GM11168 (cell line): ENCODE data around the gene TBC1D22A.

Experiments used
- in situ Hi-C: fragments of 300-500 bp; cut with MboI; formaldehyde crosslinking; loops from one replicate; pipeline ENCODE4 v1.12.0; 2022; ENCODE audit warnings: low sequenced_read_pairs; ENCODE audit not compliant: unreplicated experiment

The TBC1D22A gene

DNA sequence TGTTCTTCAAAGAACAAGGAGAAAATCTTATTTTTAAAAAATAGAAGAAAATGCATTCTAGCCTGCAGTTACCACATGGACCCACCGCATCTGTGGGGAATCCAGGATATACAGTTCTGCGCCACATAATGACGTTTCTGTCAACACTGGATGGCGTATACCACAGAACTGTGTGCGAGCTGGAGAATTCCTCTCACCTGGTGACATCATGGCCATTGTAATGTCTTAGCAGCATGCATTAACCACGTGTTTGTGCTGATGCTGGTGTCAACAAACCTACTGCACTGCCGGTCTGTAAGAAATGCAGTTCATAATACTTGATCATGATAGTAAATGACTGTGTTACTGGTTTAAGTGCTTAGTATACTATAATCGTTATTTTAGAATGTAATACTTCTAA lies 174.7 kb downstream of the TBC1D22A start:
- in situ Hi-C loops, result no loop called here

DNA sequence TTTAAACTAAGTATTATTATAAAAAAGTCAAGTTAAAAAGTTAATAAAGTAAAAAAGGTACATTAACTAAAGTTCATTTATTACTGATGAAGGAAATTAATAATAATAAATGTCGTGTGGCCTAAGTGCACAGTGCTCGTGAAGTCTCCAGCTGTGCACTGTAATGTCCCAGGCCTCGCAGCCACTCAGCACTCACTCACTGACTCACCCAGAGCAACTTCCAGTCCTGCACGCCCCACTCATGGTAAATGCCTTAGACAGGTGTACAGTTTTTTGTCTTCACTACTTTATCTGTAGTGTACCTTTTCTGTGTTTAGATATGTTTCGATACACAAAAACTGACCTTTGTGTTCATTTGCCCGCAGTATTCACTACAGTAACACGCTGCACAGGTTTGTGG lies 175.5 kb downstream of the TBC1D22A start:
- in situ Hi-C loops, result no loop called here

- in situ Hi-C loops, result no loop called here
Measured at GRCh38 chr22:46941968-46942798, 179.7 kb downstream of the TBC1D22A start.

GRCh38 chr22:46942799-46943785 lies 180.6 kb downstream of the TBC1D22A start:
- in situ Hi-C loops, result no loop called here

DNA sequence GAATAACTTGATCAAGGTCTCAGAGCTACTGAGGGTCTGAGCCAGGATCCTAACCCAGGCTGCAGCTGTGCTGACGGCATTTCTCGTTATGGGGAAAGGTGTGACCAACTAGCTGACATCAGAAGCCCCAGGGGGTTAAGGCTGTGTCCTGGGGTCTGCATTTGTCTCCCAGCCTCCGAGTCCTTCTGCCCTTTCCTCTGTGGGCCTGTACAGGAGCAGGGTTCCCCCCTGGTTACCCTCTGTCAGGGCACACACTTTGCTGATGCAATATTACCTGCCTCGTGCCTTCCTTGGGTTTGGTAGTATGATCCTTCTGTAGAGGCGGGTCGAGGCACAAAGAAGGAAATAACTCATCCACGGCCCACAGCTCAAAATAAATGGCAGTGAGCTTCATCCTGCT lies 183.0 kb downstream of the TBC1D22A start:
- in situ Hi-C loops, result no loop called here

DNA sequence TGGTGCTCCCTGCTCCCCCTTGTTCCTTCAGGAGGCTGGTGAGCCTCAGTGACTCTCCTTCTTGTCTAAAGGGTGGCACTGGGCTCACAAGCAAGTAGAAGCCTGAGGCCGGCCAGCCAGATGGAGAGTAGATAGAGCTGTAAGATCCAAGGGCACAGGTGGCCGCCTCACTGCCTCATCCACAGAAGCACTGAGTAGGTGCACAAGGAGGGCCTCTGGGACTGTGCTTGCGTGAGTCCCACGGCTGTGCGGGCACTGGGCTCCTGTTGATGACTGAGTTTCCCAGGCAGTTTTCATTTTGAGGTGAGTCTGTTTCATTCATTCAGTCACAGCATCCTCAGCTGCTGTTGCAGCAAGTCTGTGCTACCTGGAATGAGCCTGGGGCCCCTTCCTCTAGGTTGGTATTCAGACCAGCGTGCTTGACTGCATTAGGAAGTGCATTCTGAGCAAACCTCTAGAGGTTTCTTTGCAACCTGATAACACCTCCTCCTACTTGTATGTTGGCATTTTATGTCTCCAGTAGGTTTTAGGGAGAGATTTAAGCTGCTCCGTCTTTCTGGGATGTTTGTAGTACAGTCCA lies 184.0 kb downstream of the TBC1D22A start:
- in situ Hi-C loops, result no loop called here

DNA sequence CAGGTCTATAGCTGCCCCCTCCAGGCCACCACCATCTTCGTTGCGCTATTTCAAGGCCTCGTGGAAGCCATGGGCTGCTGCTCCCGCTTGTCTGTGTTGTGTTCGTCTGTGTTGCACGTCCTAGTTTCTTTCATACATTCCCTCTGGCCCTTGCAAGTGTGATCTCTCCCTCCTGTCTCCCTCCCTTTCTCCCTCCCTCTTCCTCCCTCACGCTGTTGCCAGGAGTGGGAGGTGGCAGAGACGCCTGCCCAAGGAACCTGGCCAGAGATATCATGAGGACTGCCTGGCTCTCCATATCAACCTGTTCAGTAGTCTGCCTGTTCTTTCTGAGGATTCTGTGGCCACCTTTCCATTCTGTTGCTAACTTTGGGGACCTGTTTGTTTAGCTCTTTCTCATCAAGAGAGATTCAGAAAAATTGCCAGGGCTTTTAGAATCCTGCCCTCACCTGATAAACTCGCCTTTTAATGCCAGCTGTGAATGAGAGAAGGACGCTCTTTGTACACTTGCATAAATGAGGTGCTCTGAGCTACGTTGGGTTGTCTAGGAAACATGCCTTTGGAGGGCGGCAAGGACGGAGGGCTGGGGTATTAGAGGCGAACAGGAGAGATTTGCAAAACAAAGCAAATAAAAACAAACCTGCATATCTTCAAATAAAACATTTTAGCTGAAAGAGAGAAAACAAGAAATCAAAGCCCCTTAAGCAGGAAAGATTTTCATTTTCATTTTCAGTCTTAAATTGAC lies 185.2 kb downstream of the TBC1D22A start:
- in situ Hi-C loops, result no loop called here

- in situ Hi-C loops, result no loop called here
Measured at GRCh38 chr22:46948411-46949144, 186.1 kb downstream of the TBC1D22A start.

DNA sequence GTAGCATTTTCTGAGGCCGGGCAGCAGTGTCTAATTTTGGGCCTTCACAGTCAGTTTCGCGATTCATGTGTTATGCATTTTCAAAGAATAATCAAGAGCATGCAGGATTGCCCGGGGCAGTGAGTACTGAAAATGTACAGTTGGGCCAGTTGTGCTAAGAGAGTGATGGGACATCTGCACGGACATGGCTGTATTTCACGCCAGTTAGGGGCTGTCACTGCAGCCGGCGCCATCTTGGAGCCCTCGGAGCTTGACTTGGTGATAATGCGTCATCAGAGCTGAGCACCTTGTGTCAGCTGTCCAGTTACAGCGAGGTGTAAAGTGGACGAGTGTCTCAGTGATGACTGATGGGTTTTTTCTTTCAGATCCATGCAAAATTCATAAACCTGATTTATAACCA lies 188.9 kb downstream of the TBC1D22A start:
- in situ Hi-C loops, result no loop called here

DNA sequence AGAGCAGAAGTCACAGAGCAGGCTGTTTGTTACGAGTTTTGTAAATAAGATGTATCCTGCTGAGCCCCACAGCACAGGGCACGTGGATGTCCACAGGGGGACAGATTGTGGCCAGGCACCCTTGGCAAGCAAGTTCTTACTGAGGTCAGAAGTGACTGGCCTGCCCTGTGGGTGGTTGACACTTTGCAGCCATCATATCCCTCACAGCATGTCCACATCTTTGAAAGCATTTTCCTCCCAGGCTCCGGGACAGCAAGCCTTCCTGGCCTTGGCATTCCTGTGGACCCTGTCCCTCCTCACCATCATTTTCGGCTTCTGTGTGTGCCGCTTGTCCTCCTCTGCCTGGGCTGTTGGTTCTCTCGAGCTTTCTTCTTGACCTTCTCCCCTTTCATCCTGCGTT lies 189.5 kb downstream of the TBC1D22A start:
- in situ Hi-C loops, result no loop called here

DNA sequence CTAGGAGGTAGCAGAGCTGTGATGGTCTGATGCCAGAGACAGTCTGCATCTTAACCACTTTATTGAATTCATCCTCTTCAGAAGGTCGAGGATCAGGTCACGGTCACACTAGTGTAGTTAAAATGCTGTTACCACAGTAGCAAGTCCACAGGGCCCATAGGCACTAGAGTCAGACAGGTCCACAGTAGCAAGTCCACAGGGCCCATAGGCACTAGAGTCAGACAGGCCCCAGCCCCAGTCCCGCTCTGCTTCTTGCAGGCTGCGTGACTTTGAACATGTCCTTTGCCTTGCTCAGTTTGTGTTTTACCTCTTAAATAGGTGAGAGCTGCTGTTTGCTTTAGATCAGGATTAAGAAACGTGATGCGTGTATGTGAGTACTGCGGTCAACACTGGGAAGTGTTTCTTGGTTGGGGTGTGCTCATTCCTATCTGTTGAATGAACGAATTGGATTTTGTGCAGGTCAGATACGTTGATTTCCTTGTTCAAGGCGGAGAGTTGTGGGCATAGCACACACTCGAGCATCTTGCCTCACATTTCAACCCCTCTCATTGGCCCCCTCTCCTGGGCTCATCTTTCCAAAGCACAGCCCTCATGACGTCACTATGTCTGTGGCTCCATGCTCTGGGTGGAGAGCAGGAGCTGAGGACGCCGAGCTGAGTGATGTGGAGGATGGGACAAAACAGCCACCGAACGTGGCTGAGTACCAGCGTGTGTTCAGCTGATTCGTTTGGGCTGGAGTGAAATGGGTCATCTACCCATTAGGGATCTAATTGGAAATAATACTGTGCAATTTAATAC lies 191.7 kb downstream of the TBC1D22A start:
- in situ Hi-C loops, result no loop called here

GRCh38 chr22:46954781-46955180 lies 192.3 kb downstream of the TBC1D22A start:
- in situ Hi-C loops, result no loop called here

GRCh38 chr22:46956498-46957215 lies 194.2 kb downstream of the TBC1D22A start:
- in situ Hi-C loops, result no loop called here

GRCh38 chr22:46957521-46957920 lies 195.1 kb downstream of the TBC1D22A start:
- in situ Hi-C loops, result no loop called here

- in situ Hi-C loops, result no loop called here
Measured at GRCh38 chr22:46958191-46958590, 195.7 kb downstream of the TBC1D22A start.

DNA sequence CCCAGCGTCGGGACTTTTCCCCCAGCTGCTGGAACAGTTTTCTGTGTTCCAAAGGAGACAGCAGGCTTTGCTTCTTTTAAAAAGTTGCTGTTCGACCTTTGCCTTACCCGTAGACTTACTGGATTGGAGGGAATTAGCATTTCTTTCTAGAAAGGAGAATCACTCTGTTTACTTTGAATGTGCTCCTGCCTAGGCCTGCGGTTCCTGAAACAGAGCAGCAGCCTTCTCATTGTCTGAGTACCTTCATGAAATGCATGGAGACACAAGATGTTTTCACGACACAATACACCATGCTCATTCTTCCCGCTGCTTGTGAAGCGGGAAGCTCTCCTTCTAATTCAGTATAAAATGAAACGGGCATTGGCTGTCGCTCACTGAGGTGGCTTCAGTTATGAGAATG lies 196.2 kb downstream of the TBC1D22A start:
- in situ Hi-C loops, result no loop called here

- in situ Hi-C loops, result no loop called here
Measured at GRCh38 chr22:46959369-46959768, 196.9 kb downstream of the TBC1D22A start.
